NT2/D1 (cell line): Measurements from ENCODE around the gene CYP51A1.

ENCODE experiments used
- DNase-seq: peaks from one replicate; pipeline ENCODE4 v3.0.0-alpha.2; 2011; ENCODE audit warnings: low read depth, low spot score
- H3K27me3 ChIP-seq: 2 replicates; pipeline ENCODE4 v1.6.0; 2011; ENCODE audit warnings: mild to moderate bottlenecking; ENCODE audit not compliant: insufficient read length, insufficient read depth
- H3K36me3 ChIP-seq: 2 replicates; pipeline ENCODE4 v1.6.1; 2011; ENCODE audit warnings: mild to moderate bottlenecking, low read length, mixed read lengths; ENCODE audit not compliant: insufficient read depth, insufficient read length
- H3K4me1 ChIP-seq: 2 replicates; pipeline ENCODE4 v1.5.1; 2011; ENCODE audit not compliant: insufficient read depth, insufficient read length
- H3K4me3 ChIP-seq: 2 replicates; pipeline ENCODE4 v1.5.1; 2011; ENCODE audit warnings: low read depth; ENCODE audit not compliant: insufficient read length
- H3K9ac ChIP-seq: 2 replicates; pipeline ENCODE4 v1.6.0; 2011; ENCODE audit warnings: low read depth; ENCODE audit not compliant: insufficient read length
- H3K9me3 ChIP-seq: 2 replicates; pipeline ENCODE4 v1.5.1; 2011; ENCODE audit warnings: mild to moderate bottlenecking, low read length; ENCODE audit not compliant: insufficient read depth
- SUZ12 ChIP-seq: IDR thresholded peaks from 2 replicates; pipeline ENCODE4 v1.6.1; 2011; ENCODE audit not compliant: insufficient read length, insufficient read depth; ENCODE audit errors: extremely low read depth
- YY1 ChIP-seq: IDR thresholded peaks from 2 replicates; pipeline ENCODE4 v1.6.1; 2011; ENCODE audit not compliant: insufficient read length, insufficient read depth
- ZNF274 ChIP-seq: IDR thresholded peaks from 2 replicates; pipeline ENCODE4 v1.6.1; 2011; ENCODE audit warnings: mild to moderate bottlenecking, low read depth, low read length

CYP51A1 gene

GRCh38 chr7:92137557-92137956 lies 3.3 kb upstream of the CYP51A1 start:
- no peak for DNase-seq
- H3K27me3 ChIP-seq: no peaks in the 10 kb centered on the region
- no peaks in the 10 kb centered on the region for H3K4me1 ChIP-seq
- H3K4me3 ChIP-seq: no peak overlapping the region
- no peaks in the 10 kb centered on the region for H3K36me3 ChIP-seq
- H3K9ac ChIP-seq: no peak overlapping the region
- H3K9me3 ChIP-seq: peaks cover 10% of the 10 kb centered on the region; the same call in 1 of the 2 replicates
- TF ChIP-seq SUZ12: no peak

- peaks cover 11% of the 10 kb centered on the region for H3K36me3 ChIP-seq
- no peaks in the 10 kb centered on the region for H3K4me1 ChIP-seq
- peaks cover 10% of the 10 kb centered on the region; the same call in 1 of the 2 replicates for H3K9me3 ChIP-seq
- peak overlapping the region; percentile 90 for H3K9ac ChIP-seq
- DNase-seq: peak; percentile 8
- H3K4me3 ChIP-seq: peak overlapping the region; percentile 87
- TF ChIP-seq YY1 (no peak), ZNF274 (no peak), SUZ12 (no peak)
- no peaks in the 10 kb centered on the region for H3K27me3 ChIP-seq
Measured at GRCh38 chr7:92135052-92135889, 994 bp upstream of the CYP51A1 start.

- peak; percentile 61 for DNase-seq
- H3K36me3 ChIP-seq: peaks cover 21% of the 10 kb centered on the region
- H3K9ac ChIP-seq: peak overlapping the region; percentile 90
- H3K27me3 ChIP-seq: no peaks in the 10 kb centered on the region
- H3K4me3 ChIP-seq: peak overlapping the region; percentile 87
- no peaks in the 10 kb centered on the region for H3K4me1 ChIP-seq
- TF ChIP-seq YY1: no peak
- TF ChIP-seq ZNF274: no peak
- no peak for TF ChIP-seq SUZ12
- H3K9me3 ChIP-seq: 0 out of 2 replicates have a peak, but pooled peaks cover under 1% of the 10 kb centered on the region
Measured at GRCh38 chr7:92133737-92134270, 473 bp downstream of the CYP51A1 start.

GRCh38 chr7:92133133-92133736 lies 1.0 kb downstream of the CYP51A1 start:
- Histone ChIP-seq H3K27me3 (no peaks in the 10 kb centered on the region), H3K4me3 (peak overlapping the region; percentile 87), H3K4me1 (no peaks in the 10 kb centered on the region), H3K9ac (peak overlapping the region; percentile 90), H3K36me3 (peaks cover 27% of the 10 kb centered on the region), H3K9me3 (no peaks in the 10 kb centered on the region)
- TF ChIP-seq YY1: no peak
- no peak for TF ChIP-seq ZNF274
- TF ChIP-seq SUZ12: no peak
- no peak for DNase-seq

GRCh38 chr7:92131764-92132330 lies 2.4 kb downstream of the CYP51A1 start:
- Histone ChIP-seq H3K9me3 (no peaks in the 10 kb centered on the region), H3K36me3 (peaks cover 38% of the 10 kb centered on the region), H3K9ac (no peak overlapping the region), H3K4me3 (peak overlapping the region; percentile 5), H3K4me1 (no peaks in the 10 kb centered on the region), H3K27me3 (no peaks in the 10 kb centered on the region)
- DNase-seq: no peak
- TF ChIP-seq SUZ12: no peak
- no peak for TF ChIP-seq ZNF274
- TF ChIP-seq YY1: no peak

GRCh38 chr7:92131093-92131492 lies 3.2 kb downstream of the CYP51A1 start:
- Histone ChIP-seq H3K4me3 (no peak overlapping the region), H3K36me3 (peaks cover 44% of the 10 kb centered on the region), H3K27me3 (no peaks in the 10 kb centered on the region), H3K4me1 (no peaks in the 10 kb centered on the region), H3K9ac (no peak overlapping the region), H3K9me3 (no peaks in the 10 kb centered on the region)
- TF ChIP-seq YY1: no peak
- TF ChIP-seq SUZ12: no peak
- no peak for TF ChIP-seq ZNF274
- no peak for DNase-seq

GRCh38 chr7:92121681-92122080 lies 12.6 kb downstream of the CYP51A1 start:
- no peaks in the 10 kb centered on the region for H3K27me3 ChIP-seq
- no peak overlapping the region for H3K9ac ChIP-seq
- TF ChIP-seq YY1: no peak
- DNase-seq: no peak
- H3K36me3 ChIP-seq: peaks cover 61% of the 10 kb centered on the region
- no peaks in the 10 kb centered on the region for H3K4me1 ChIP-seq
- no peak overlapping the region for H3K4me3 ChIP-seq
- no peaks in the 10 kb centered on the region for H3K9me3 ChIP-seq
